ENCODE results near the gene PEPD.

DNA sequence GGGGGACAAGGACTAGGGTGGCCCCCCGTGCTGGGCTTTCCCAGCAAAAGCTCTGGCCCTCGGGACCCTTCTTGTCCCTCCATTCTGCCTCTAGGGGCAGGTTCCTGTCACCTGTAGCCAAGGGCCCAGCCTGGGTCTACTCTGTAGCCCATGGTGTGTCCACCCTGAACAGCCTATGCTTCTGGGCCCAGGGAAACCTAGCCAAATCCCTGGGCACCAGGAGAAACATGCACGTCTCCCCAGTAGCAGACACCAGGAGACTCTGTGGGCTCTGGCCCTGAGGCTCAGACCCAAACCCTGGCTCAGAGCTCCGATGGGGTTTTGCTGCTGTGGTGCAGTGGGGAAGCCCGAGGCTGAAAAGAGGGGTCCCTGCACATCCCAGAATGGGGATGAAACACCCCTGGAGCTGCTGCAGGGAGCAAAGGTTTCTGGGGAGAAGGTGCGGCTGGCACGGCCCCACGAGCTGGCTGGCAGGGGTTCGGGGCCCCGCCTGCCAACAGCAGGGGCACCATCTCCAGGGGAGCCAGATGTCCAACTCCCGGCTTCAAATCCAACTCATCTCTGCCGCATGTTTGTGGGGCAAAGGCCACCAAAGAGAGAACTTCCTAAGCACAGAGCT, 129.9 kb downstream of the PEPD start:
- TF ChIP-seq POLR2A (IDR thresholded peaks at IDR 0.05) (no peak), CTCF (IDR thresholded peaks at IDR 0.05) (no peak)

Data from esophagus squamous epithelium (tissue), 4 donors.